ENCODE data around the gene ANKRD2.
"Not testable (repeated sequence)": the region's sequence is repeated elsewhere in the genome, so short reads cannot be mapped to it uniquely, and the experiment has no call there.

The ANKRD2 gene, protein sequence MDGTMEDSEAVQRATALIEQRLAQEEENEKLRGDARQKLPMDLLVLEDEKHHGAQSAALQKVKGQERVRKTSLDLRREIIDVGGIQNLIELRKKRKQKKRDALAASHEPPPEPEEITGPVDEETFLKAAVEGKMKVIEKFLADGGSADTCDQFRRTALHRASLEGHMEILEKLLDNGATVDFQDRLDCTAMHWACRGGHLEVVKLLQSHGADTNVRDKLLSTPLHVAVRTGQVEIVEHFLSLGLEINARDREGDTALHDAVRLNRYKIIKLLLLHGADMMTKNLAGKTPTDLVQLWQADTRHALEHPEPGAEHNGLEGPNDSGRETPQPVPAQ

GRCh38 chr10:97572214-97572989, at the start of gene ANKRD2:
Gene ANKRD2 (plus strand): TSS chr10:97572779. CDS start chr10:97572789, 10 bp downstream.
- DNase-seq = peak; percentile 4

DNA sequence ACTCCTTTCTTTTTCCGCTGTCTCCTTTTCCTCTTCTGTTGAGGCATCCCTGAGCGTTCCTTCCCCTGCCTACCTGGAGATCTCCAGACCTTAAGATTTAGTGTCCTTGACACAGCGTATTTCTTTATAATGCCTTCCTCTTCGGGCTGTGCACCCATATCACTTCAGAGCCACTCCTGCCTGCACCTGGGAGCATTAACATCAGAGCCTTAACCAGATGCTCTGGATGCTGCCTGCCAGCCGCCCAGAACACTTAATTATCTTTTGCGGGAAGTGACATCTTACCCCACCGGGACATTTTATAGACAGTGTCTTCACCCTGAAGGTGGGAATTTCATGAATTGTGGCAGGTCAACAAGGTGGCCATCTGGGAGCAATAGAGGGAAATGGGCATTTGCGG, 49.6 kb upstream of the ANKRD2 start:
- no peak for DNase-seq

DNA sequence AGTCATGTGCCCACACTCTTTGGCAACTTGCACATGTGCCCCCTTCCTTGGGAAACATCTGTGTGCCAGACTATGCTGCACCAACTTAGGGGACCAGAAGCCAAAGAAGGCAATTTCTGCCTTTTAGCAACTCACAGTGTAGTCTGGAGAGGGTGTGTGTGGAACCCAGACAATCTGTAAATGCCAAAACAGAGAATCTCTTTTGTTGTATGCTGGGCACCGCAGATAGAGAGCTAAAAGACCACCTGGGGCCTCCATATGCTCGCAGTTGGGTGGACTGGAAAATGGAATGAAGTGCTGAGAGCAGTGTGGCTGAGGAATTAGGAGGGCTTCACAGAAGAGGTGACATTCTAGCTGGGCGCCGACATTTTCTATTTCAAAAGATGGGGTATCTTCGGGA, 47.5 kb upstream of the ANKRD2 start:
- no peak for DNase-seq

DNA sequence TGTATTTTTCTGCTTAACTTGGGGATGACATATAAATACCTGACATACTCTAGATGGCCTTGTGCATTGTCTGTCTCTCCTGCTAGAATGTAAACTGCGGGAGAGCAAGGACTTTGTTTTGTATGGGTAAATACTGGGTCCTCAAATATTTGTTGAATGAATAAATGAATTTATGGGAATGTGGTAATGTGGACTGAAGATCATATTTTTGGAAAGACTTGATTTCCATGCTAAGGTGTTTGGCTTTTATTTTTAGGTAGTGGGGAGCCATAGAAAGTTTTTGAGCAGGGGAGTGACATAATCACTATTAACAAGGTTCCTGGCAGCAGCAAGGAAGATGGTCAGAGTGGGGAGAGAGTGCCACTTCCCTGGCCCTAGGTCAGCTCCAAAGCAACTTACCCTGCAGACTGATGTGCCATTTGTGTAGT, 46.9 kb upstream of the ANKRD2 start:
- no peak for DNase-seq

GRCh38 chr10:97528876-97529275, 43.7 kb upstream of the ANKRD2 start:
- DNase-seq = not testable (repeated sequence)

GRCh38 chr10:97529685-97530465, 42.7 kb upstream of the ANKRD2 start:
- no peak for DNase-seq

DNA sequence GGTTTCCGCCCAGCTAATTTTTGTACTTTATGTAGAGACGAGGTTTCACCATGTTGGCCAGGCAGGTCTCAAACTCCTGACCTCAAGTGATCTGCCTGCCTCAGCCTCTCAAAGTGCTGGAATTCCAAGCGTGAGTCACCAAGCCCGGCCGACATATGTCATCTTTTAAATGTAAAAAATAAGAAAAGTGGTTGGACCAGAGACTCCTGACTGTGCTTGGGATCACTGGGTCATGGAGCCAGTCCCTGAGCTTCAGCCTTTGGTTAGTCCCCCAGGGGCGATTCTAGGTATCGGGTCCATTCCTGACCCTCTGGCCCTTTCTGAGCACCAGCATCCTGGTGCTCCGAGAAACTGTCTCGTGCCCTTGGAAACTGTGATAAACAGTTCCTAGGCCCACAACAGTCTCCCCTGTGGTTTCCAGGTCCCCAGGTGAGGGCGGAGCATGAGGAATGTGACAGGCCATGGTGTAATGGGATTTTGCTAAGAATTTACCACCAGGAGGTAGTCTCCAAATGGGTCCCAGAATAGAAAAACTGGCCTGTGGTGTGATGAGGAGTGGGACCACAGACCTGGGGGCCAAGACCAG, 41.1 kb upstream of the ANKRD2 start:
- no peak for DNase-seq

DNA sequence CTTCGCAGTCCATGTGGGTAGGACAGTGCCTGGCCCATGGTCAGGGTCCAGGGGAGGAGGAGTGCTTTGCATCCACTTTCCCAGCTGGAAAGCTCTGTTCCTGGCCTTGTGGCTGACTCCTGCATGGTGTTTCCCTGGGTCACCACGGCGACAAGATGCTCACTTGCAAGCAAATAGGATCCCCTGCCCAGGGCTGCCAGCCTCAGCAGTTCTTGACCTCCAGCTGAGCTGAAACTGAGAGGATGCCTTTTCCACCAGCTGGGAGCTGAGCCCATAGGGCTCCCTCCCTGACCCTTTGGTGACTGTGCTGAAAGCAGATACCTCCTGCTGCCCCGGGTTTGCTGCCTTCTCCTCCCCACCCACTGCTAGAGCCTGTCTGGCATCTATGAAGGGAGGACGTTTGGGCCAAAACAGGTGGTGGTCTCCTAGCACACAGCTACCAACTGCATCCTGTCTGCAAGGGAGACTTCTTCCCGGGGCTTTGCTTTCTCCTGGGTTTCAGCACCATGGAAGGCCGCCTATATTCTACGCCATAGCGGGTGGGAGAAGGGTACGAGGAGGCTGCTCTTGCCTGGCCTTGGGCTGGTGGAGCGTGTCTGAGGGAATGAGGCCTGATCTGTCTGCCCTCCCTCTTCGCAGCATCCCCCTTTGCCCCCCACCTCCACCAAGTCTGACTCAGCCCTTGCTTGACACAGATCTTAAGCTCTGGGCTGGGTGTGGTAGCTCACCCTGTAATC, 39.5 kb upstream of the ANKRD2 start:
- DNase-seq = no peak

GRCh38 chr10:97533888-97534287, 38.7 kb upstream of the ANKRD2 start:
- no peak for DNase-seq

GRCh38 chr10:97534746-97535367, 37.7 kb upstream of the ANKRD2 start:
- no peak for DNase-seq

- DNase-seq = no peak
These were observed 35.3 kb upstream of the ANKRD2 start for GRCh38 chr10:97537186-97537869.

DNA sequence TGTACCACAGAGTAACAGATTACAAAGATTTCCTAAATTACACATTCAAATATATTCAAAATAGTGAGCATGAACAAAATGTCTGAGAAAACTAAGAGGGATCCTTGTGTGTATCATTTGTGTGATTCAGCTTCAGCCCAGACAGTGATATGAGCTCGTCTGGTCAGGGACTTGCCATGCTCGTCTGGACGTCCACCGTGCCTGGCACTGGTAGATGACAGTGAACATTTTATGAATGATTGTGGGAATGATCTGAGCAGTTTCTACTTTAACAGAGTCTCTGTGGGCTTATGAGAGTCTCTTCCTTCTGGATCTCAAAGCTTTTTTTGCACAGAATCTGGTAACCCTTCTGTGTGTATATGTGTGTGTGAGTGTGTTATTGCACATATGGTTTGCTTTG, 34.2 kb upstream of the ANKRD2 start:
- no peak for DNase-seq

- no peak for DNase-seq
These were observed 33.7 kb upstream of the ANKRD2 start for GRCh38 chr10:97538839-97539238.

- DNase-seq = no peak
These were observed 32.9 kb upstream of the ANKRD2 start for GRCh38 chr10:97539523-97540200.

DNA sequence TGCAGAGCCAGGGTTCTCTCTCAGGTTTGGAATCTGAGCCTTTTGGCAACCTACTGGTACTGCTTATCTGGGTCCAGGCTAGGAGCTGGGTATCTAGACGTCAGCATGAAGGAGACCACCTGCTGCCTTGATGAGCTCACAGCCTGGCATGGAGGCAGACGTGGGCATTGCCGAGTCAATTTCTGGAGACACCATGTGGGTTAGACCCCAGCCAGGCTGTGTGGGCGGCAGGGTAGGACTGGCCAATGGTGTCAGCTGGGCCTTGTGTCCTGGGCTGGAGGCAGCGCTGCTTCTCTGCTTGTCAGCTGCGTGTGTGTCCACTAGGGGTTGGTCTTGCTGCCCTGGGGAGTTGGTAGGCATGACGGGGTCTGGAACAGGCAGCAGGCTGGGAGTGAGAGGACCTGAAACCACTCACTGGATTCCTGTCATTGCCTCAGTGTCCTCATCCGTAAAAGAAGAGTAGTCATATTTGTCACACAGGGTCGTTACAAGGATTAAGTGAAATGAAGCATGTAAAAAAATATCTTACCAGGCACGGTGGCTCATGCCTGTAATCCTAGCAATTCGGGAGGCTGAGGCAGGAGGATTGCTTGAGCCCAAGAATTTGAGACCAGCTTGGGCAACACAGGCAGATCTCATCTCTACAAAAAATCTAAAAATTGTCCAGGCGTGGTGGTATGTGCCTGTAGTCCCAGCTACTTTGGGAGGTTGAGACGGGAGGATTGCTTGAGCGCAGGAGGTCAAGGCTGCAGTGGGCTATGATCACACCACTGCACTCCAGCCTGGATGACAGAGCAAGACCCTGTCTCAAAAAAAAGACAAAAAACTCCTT, 31.7 kb upstream of the ANKRD2 start:
- DNase-seq = no peak

DNA sequence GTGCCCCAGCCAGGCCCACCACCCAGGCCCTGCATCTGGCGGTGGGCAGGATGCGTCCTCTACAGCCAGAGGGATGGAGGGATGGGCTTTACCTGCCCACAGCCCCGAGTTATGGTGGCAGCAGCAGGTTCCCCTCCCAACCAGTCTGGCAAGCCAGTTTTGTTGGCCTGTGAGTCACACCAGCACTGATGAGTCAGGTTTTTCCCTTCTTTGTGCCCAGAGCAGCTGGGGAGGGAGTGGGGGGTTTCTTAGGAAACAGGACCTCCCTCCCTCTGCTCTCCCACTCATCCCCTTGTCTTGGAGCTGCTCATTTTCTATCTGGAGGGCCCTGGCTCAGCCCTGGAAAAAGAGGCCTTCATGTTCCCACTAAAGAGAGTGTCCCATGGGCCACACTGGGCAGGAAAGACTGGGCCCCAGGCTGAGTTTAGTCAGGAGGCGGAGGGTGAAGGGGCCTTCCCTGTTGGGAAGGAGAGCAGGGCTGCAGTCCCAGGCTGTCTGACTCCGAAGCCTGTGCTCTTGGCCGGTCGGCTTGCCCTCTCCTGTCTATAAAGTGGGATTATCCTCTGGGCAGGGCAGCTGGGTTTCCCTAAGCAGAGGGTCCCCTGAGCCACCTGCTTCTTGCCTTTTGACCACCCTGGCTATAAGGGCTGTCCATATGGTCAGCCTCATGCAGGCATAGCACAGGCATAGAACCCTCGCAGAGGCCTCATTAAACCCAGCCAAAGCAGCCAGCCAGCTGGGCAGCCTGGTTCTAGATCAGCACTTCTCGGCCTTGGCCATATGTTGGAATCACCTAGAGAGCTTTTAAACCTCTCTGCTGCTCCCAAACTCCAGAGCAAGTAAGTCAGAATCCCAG, 30.2 kb upstream of the ANKRD2 start:
- DNase-seq = no peak

DNA sequence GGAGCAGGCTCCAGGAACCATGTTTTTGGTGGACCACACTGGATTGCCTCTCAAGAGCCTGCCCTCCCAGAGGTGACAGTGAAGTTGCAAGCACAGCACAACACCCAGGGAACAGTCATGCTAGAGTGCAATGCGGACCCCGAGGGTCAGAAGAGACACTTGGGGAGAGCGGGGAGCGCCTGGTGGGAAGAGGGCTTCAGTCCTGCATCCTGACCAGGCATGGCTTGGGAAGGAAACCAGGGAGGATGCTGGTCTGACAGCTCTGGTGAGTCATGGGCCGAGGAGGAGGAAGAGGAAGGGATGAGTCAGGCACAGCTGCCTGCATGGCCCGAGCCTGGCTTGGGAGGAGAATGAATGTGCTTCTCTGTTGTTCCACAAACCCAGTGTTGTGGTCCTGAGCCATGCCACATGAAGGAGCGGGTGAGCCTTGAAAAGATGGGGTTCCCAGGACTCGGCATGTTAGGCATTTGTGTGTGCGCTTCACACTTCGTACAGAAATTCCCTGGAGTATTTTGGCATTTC, 29.5 kb upstream of the ANKRD2 start:
- DNase-seq = no peak

DNA sequence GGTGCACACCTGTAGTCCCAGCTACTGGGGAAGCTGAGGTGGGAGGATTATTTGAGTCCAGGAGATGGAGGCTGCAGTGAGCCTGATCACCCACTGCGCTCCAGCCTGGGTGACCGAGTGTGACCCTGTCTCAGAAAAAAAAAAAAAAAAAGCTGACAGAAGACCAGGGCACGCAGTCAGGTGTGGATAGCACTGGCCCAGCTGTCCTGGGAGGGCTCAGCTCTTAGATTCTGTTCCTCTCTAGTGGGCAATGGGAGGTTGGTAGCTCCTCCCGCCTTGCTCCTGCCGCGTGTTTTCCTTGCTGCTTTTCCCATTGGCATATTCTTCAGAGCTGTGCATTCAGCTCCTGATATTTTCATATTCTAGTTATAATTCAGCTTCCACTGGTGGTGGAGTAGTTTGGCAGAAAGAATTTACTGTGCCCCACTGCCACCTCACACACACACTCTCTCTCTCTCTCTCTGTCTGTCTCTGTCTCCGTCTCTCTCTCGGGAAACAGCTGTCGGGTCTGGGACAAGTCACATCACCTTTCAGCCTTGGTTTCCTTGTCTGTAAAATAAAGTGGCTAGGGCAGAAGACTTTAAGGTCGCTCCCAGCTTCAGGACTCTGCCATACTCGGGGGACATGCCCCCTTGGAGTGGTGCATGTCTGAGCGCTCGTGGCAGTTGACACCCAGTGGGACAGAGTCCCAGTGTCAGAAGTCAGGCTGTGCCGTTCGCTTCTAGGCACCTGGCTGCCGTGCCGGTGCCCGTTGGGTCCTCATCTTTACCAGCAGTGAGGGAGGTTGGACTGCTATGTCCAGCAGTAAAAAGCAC, 25.9 kb upstream of the ANKRD2 start:
- no peak for DNase-seq
